ENCODE measurements around the gene E2F6. TPM values are rescaled to one million over a fixed set of nuclear protein-coding genes. Genes with fewer than 3 reads are reported as not detected.

E2F6 gene
- total and polyA plus RNA-seq, 2 of the 8 experiments (the other 6 are each of a cell fraction or from before 2014, with no cell fraction given), result 8.3 to 14.9 TPM

- no peak for TF ChIP-seq CHD7 (IDR thresholded peaks at IDR 0.05; ENCODE audit: insufficient replicate concordance, low read length)
- TF ChIP-seq CBX8 (IDR thresholded peaks at IDR 0.05; ENCODE audit: borderline replicate concordance, low read depth, low read length), result no peak
- no peak for TF ChIP-seq SP2 (IDR thresholded peaks at IDR 0.05; ENCODE audit: low read length)
- TF ChIP-seq SIRT6 (IDR thresholded peaks at IDR 0.05; ENCODE audit: low read length), result no peak
- no peak for TF ChIP-seq PHF8 (conservative IDR thresholded peaks at IDR 0.05; ENCODE audit: low read depth, low read length)
- TF ChIP-seq CHD2 (IDR thresholded peaks at IDR 0.05; ENCODE audit: low read length), result no peak
These were observed 70.6 kb downstream of the E2F6 start (continued) for GRCh38 chr2:11395389-11395788.

All from H1 (cell line).